Stimulated activated CD4-positive, alpha-beta T cell treated with anti-CD3 and anti-CD28 coated beads, TNF-alpha, amount 100 ng/mL, for 48 hours (primary cell): ENCODE data around the gene FCRL3.

Experiments
- DNase-seq, 3 donors: peaks; one replicate each; pipeline ENCODE4 v3.0.0-alpha.2; 2020; ENCODE audit warnings: low read depth in 3 of 3

The FCRL3 gene

GRCh38 chr1:157682710-157683437, 17.7 kb downstream of the FCRL3 start:
- no peak for DNase-seq

GRCh38 chr1:157678721-157679120, 21.8 kb downstream of the FCRL3 start:
- DNase-seq = no peak

GRCh38 chr1:157673008-157673407, 27.6 kb downstream of the FCRL3 start:
- DNase-seq = no peak

- DNase-seq = no peak
These were observed 28.7 kb downstream of the FCRL3 start for GRCh38 chr1:157671895-157672294.

GRCh38 chr1:157659576-157660247, 40.9 kb downstream of the FCRL3 start:
- no peak for DNase-seq

GRCh38 chr1:157658571-157658970, 42.0 kb downstream of the FCRL3 start:
- DNase-seq = no peak

- no peak for DNase-seq
These were observed 47.1 kb downstream of the FCRL3 start for GRCh38 chr1:157653494-157653873.

- no peak for DNase-seq
These were observed 47.6 kb downstream of the FCRL3 start for GRCh38 chr1:157652859-157653493.

- no peak for DNase-seq
These were observed 52.3 kb downstream of the FCRL3 start for GRCh38 chr1:157648317-157648716.

GRCh38 chr1:157646144-157646543, 54.4 kb downstream of the FCRL3 start:
- no peak for DNase-seq

GRCh38 chr1:157641177-157641576, 59.4 kb downstream of the FCRL3 start:
- no peak for DNase-seq

GRCh38 chr1:157639800-157640199, 60.8 kb downstream of the FCRL3 start:
- no peak for DNase-seq

GRCh38 chr1:157628773-157629172, 71.8 kb downstream of the FCRL3 start:
- DNase-seq = no peak
